Measurements from ENCODE around the gene NUDT16L1.

The NUDT16L1 gene

GRCh38 chr16:4664538-4665418, 28.6 kb upstream of the NUDT16L1 start:
- peak; percentile 56 for DNase-seq

DNA sequence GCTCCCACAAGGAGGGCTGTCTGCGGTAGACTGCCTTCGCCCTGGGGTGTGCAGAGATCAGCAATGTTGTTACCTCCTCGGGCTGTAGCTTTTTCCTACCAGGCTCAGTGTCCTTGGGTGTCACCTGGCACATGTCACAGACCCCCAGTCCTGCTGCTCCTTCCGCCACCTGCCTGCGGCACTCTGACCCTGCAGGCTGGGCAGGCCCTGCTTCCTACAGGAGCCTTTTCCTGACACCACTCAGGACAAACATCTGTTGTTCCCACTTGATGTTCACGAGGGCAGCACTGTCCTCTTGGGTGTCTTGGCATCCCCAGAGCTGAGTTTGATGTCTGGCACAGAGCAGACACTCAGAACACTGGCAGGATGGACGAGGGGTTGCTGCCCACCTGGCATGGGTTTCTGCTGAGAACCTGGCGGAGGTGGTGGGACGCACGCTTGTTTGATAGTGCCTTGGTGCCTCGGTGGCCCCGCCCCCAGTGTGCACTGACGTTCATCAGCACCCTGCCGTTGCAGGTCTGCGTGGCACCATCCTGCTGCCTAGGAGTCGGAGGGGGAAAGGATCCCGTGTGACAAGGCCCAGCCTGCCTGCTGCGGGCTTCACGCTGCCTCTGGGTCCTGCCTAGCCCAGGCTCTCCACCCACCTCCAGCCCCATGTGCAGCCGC, 26.7 kb upstream of the NUDT16L1 start:
- no peak for DNase-seq

- no peak for DNase-seq
Measured at GRCh38 chr16:4667203-4667963, 26.0 kb upstream of the NUDT16L1 start.

DNA sequence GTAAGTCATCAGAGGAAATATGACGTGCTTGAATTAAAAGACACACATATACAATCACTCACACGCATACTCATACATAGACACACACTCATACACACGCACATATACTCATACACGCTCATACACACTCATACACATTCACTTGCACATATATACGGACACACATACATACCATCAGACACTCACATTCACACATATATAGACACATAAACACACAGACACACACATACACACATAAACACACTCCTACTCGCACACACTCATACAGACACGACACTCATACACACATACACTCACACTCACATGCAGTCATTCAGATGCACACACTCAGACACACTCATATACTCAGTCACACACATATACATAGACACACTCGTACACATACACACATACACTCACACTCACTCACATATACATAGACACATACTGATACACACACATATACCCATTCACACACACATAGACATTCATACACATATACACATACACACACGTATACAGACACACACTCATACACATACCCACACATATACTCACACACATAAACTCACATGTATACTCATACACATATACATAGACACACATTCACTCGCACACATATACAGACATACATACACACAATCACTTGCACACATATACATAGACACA, 24.9 kb upstream of the NUDT16L1 start:
- no peak for DNase-seq

- no peak for DNase-seq
Measured at GRCh38 chr16:4673387-4674046, 19.8 kb upstream of the NUDT16L1 start.

- no peak for DNase-seq
Measured at GRCh38 chr16:4674926-4675530, 18.3 kb upstream of the NUDT16L1 start.

DNA sequence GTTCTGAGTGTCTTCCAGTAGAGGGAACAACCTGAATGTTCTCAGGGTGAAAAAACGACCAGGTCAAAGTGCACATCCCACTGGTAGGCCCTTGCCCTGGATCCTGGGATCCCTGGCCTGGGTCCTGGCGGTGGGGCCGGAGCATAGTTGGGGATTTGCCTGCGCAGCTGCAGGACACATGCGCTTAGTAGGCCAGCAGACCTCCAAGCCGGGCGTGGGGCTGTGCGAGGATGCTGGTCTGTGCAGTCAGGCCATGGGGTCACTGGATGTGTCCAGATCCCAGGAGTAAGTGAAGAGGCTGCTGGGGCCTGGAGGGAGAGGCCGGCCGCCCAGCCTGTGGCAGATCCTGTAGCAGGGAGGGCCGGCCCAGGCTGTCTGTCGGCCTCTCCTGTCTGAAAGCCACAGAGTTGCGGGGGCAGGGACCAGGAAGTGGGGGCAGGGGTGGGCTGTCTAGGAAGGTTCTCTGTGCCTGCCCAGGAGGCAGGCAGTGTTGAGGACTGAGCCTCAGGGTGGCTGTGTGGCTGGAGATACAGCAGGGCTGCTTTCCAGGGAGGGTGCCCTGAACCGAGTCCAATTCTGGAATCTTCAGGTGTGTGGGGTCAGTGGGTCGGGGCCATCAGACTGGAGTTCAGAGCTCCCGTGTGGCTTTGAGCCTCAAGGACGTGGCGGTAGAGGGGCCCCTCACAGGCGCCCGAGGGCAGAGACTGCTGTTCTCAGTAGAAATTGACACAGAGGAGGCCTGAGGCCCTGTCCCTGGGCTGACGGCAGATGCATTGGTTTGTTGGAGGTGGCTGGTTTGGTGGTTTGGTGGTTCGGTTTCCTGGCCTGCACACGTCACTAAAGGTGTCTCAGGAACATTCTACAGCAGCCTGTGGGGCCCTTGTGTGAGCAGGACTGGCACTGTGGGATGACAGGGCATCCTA, 17.2 kb upstream of the NUDT16L1 start:
- DNase-seq = peak; percentile 34

DNA sequence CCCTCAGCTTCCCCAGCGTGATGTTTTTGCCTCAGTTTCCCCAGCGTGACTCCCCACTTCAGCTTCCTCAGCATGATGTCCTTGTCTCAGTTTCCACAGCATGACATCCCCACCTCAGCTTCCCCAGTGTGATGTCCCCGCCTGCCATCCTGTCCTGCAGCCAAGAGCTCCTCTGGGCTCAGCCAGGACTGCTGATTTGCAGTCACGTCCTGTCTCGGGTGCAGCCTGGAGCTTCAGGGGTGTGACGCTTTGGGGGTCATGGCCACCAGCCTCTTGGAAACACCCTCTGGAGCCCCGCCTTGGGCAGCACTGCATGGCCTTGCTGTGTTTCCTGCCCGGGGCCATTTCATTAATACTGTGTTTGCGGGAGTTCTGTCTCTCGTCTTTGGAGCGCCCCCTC, 16.5 kb upstream of the NUDT16L1 start:
- no peak for DNase-seq

DNA sequence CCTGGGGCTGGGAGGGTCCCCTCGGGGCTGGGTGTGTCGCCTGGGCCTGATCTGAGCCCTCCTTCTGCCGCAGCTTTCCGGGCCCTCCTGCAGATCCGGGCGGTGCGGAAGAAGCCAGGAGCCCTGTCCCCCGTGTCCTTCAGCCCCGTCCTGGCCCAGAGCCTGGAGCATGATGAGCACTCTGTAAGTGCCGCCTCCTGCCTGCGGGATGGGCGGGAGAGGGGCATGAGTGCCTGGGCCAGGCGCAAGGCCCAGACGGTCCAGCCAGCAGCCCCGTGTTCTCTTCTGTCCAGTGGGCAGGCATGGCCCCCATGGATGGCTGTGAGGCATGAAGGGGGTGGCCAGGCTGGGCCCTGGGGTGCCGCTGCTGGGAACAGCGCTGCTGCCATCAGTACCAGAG, 16.0 kb upstream of the NUDT16L1 start:
- DNase-seq = no peak

GRCh38 chr16:4677994-4678393, 15.4 kb upstream of the NUDT16L1 start:
- DNase-seq = no peak

- DNase-seq = no peak
Measured at GRCh38 chr16:4678596-4678995, 14.8 kb upstream of the NUDT16L1 start.

GRCh38 chr16:4679156-4679849, 14.1 kb upstream of the NUDT16L1 start:
- DNase-seq = no peak

DNA sequence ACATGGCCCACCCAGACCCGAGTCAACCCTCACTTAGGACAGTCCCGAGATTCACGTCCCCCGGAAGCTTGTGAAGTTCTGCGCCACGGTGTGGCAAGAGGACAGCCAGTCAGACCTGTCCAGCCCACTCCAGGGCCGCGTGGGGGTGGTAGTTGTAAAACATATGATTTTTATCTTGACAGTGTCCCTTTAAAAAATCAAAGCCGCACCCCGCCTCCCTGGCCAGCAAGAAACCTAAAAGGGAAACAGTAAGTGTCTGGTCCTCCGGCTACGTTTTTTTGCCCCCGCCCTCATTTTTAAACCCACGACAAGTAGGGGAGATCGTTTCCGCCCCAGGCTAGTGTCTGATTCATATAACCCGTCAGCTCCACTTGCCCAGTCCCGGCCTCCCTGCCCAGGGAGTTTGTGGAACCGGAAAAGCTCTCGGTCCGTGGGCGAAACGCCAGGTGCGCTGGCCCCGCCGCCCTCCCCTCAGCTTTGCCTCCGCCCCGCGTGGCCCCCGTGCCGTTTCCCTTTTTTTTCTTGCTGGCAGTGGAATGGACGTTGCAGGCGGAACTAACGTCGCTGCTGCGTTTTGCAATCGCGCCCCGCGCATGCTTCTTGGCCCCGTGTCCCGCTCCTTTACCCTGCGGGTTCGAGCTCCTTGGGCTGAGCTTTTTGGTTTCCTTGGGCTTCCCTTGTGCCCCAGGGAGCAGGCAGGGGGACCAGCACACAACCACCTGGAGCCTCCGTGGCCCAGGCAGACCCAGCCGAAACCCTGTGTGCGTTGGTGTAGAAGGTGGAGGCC, 13.3 kb upstream of the NUDT16L1 start:
- no peak for DNase-seq

DNA sequence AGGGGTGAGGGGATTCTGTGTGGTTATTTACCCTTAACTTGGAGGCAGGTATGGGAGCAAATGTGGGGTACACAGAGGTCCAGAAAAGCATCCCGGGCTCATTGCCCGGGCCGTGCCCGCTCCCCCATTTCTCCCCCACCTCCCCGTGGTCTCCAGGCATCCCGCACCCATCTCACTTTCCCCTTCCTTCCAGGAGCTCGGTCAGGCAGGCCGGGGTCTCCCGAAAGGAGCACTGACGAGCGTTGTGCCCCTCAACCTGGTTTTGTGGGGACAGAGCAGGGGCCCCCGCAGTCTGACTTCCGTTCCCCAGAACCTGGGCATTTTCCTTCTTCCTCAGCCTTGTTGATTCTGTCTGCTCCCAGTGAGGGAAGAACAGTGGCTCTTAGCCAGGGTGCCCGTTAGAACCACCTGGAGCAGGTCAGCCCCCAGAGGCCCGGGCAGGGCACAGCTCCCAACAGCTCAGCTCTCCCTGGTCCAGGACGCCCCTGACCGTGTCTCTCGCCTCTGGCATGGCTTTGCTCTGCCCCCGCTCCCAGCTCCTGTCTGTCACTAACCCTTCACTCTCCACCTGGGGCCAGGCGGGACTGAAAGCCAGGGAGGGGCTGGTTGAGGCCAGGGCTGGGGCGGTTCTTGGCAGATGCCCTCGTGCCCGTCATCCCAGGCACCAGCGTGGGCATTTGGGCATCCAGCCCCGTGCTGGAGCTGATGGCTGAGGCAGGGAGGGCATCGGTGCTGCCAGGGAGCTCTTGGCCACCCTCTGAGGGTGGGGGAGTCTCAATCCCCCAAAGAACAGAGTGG, 12.5 kb upstream of the NUDT16L1 start:
- no peak for DNase-seq

DNA sequence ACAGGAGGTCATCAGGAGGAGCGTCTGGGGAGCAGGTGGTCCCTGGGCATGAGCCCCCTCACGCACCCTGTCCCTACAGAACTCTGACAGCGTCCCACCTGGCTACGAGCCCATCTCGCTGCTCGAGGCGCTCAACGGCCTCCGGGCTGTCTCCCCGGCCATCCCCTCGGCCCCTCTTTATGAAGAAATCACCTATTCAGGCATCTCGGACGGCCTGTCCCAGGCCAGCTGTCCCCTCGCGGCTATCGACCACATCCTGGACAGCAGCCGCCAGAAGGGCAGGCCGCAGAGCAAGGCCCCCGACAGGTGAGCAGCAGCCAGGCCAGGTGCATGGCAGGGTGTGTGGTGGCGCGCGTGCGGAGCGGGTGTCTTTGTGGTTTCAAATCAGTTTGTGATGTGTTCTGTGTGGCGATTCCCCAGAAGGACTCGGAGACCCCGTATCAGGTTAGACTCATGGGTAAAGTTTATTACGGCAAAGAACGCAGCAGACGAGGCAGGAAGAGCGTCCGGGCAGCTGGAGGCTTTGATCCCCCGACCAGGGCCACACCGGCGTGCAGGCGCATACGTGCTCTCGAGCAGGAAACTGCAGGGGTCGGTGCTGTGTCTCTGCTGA, 11.8 kb upstream of the NUDT16L1 start:
- no peak for DNase-seq

GRCh38 chr16:4682084-4682591, 11.2 kb upstream of the NUDT16L1 start:
- DNase-seq = no peak

GRCh38 chr16:4682616-4683254, 10.6 kb upstream of the NUDT16L1 start:
- DNase-seq = peak; percentile 46

Data from activated naive CD4-positive, alpha-beta T cell treated with anti-CD3 and anti-CD28 coated beads, Interleukin-2, amount 50 U/mL, for 16 hours (primary cell).